GM23248 (cell line): ENCODE results near the gene SYNE1.

Experiments used
- EZH2 ChIP-seq: fragments of 200-600 bp; sonication (generic); IDR thresholded peaks from 2 replicates; pipeline ENCODE4 v1.6.1; 2018; ENCODE audit warnings: antibody characterized with exemption, mild to moderate bottlenecking; ENCODE audit not compliant: insufficient read depth, poor library complexity, severe bottlenecking
- EZH2phosphoT487 ChIP-seq: fragments of 200-600 bp; sonication (generic); IDR thresholded peaks from 2 replicates; pipeline ENCODE4 v1.6.1; 2018; ENCODE audit warnings: antibody characterized with exemption, moderate library complexity, mild to moderate bottlenecking, low read depth; ENCODE audit not compliant: insufficient read depth

- TF ChIP-seq EZH2 (no peak), EZH2phosphoT487 (no peak)
Observed at GRCh38 chr6:152136449-152136825, 500.7 kb downstream of the SYNE1 start.
